Right ventricle myocardium superior (tissue), 1 donor: ENCODE measurements around the gene TMEM176B. TPM values are rescaled to one million over a fixed set of nuclear protein-coding genes. Genes with fewer than 3 reads are reported as not detected.

Experiments
- total RNA-seq: library from RNA; stranded (reverse); fragmentation: NEBNext Ultra II Directional; extraction: Animal tissue kit (Norgen Biotek cat#: 25700); gene quantifications from one replicate; pipeline ENCODE4 v1.2.1, GENCODE V29; 2021
- donor health status: DM: no; HTN: yes; CAD: no; lungs with severe emphysema.

Gene TMEM176B
- total RNA-seq, 1 donor from 2014 or later: 33.4 TPM

Other genes starting within 250 kb of the TMEM176B start
- gene GIMAP4, start 233.0 kb downstream of the TMEM176B start, total RNA-seq: 34.7 TPM
- gene GIMAP6, start 168.0 kb downstream of the TMEM176B start, total RNA-seq: 29.9 TPM
- 4.7 TPM for gene GIMAP2, start 114.7 kb downstream of the TMEM176B start, total RNA-seq
- gene GIMAP1, start 83.8 kb downstream of the TMEM176B start, total RNA-seq: 5.6 TPM
- 8.5 TPM for gene GIMAP5, start 62.9 kb downstream of the TMEM176B start, total RNA-seq
- 27.1 TPM for gene TMEM176A, start 405 bp upstream of the TMEM176B start, total RNA-seq
- not detected for gene AOC1, start 52.2 kb upstream of the TMEM176B start, total RNA-seq
- gene KCNH2, start 178.0 kb upstream of the TMEM176B start, total RNA-seq: 88.9 TPM
- 10.0 TPM for gene NOS3, start 190.7 kb upstream of the TMEM176B start, total RNA-seq
- not detected for gene ATG9B, start 224.1 kb upstream of the TMEM176B start, total RNA-seq
- 24.6 TPM for gene ABCB8, start 228.1 kb upstream of the TMEM176B start, total RNA-seq
- 6.5 TPM for gene ASIC3, start 248.2 kb upstream of the TMEM176B start, total RNA-seq